ENCODE measurements around the gene MTHFD1L.
"Not testable (repeated sequence)": the region's sequence is repeated elsewhere in the genome, so short reads cannot be mapped to it uniquely, and the experiment has no call there.

Gene MTHFD1L

DNA sequence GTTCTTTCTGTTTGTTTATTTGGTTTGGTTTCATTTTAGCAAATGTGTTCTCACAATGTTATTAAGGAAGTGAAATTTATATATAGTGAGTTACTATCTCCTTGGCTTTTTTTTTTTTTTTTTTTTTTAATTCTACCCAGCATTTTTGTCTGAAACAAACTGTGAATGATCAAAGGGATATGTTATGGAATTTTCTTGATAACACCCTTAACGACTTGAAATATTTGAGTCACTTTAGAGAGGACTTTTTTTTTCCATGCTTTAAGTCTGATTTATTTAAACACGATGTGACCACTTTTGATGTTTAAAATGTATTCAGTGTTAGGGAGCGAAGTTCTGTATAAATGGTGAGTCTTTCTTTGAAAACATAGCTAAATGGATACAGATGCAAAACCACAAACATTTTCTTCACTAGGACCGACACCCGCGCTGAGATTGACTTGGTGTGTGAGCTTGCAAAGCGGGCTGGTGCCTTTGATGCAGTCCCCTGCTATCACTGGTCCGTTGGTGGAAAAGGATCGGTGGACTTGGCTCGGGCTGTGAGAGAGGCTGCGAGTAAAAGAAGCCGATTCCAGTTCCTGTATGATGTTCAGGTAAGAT lies 149.7 kb downstream of the MTHFD1L start:
- DNase-seq (ENCODE audit: low read depth), result no peak

- DNase-seq (ENCODE audit: low read depth), result no peak
Measured at GRCh38 chr6:151016107-151016506, 150.6 kb downstream of the MTHFD1L start.

- DNase-seq (ENCODE audit: low read depth), result no peak
Measured at GRCh38 chr6:151018046-151018445, 152.5 kb downstream of the MTHFD1L start.

- DNase-seq (ENCODE audit: low read depth), result no peak
Measured at GRCh38 chr6:151018911-151019782, 153.6 kb downstream of the MTHFD1L start.

GRCh38 chr6:151021896-151022295 lies 156.4 kb downstream of the MTHFD1L start:
- no peak for DNase-seq (ENCODE audit: low read depth)

GRCh38 chr6:151022492-151022891 lies 157.0 kb downstream of the MTHFD1L start:
- no peak for DNase-seq (ENCODE audit: low read depth)

DNA sequence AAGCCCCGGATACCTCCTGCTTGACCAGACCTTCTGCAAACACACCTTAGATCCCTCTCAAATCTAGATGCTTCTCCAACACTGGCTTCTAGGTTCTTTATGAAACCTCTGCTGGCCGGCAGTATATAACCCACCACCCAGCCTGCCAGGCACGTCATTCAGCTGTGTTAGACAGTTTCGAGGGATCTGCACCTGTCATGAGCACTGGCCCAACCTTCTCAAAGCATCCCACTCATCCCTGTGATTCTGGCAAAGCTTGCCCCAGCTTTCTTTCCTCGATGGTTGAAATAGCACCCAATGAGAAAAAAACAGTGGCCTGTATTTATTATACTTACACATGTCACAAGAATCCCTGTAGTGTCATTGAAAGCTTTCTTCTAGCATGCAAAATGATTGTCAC lies 157.8 kb downstream of the MTHFD1L start:
- no peak for DNase-seq (ENCODE audit: low read depth)

- no peak for DNase-seq (ENCODE audit: low read depth)
Measured at GRCh38 chr6:151024597-151024996, 159.1 kb downstream of the MTHFD1L start.

GRCh38 chr6:151025076-151025475 lies 159.6 kb downstream of the MTHFD1L start:
- no peak for DNase-seq (ENCODE audit: low read depth)

- no peak for DNase-seq (ENCODE audit: low read depth)
Measured at GRCh38 chr6:151026041-151026663, 160.7 kb downstream of the MTHFD1L start.

GRCh38 chr6:151027295-151027747 lies 161.8 kb downstream of the MTHFD1L start:
- DNase-seq (ENCODE audit: low read depth), result no peak

DNA sequence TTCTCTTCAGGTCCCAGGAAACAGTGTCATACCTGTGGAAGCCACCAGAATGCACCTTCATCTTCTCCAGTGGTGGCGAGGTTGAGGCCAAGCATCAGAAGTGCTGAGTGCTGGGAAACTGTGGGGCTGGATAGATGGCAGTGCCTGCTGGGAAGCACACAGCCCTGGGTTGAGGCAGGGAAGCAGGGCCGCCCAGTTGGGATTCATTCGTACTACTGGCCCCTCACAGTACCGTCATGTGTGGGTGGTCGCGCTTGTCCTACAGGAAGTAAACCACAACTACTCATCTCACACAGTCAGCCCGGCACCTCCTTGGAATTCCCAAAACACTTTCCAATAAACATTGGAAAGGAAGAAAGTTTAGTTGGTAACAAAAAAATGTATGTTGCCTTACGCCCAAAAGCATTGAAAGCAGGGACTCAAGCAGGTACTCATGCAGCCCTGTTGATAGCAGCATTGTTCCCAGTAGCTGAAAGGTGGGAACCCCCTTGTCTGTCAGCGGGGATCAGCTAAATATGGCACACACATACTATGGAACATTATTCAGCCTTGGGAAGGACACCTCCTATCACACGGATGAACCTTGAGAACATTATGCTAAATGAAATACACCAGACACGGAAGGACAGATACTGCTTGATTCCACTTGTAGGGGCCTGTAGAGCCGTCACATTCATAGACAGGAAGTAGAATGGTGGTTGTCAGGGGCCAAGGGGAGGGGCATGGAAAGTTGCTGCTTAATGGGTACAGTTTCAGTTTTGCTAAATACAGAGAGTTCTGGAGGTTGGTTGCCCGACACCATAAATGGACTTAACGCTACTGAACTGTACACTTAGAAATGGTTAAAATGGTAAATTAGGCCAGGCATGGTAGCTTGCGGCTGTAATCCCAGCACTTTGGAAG lies 162.7 kb downstream of the MTHFD1L start:
- DNase-seq (ENCODE audit: low read depth), result no peak

- DNase-seq (ENCODE audit: low read depth), result no peak
Measured at GRCh38 chr6:151029970-151030369, 164.5 kb downstream of the MTHFD1L start.

- no peak for DNase-seq (ENCODE audit: low read depth)
Measured at GRCh38 chr6:151032034-151032433, 166.5 kb downstream of the MTHFD1L start.

- DNase-seq (ENCODE audit: low read depth), result no peak
Measured at GRCh38 chr6:151034825-151035781, 169.6 kb downstream of the MTHFD1L start.

DNA sequence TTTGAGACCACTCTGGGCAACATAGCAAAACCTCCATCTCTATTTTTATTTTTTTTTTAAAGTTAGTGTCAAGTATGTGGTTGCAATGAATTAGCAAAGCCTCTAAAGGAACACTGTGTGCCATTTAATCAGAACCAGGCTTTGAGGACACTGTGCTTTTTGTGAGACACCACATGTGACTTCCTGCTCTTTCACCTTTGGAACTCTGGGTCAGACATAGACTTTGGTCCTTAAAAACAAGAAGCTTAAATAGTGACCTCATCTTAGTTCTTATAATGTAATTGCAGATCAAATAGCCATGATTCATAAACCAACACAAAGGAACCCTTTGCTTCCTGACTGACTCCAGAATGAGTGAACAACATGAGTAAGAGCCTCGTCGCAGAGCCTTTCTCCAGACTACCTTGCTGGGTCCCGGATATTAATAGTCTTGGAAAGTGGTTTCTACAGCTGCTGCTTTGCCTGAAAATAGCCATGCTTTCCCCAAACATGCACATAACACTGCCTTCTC lies 170.8 kb downstream of the MTHFD1L start:
- DNase-seq (ENCODE audit: low read depth), result not testable (repeated sequence)

GRCh38 chr6:151036869-151037680 lies 171.6 kb downstream of the MTHFD1L start:
- no peak for DNase-seq (ENCODE audit: low read depth)

DNA sequence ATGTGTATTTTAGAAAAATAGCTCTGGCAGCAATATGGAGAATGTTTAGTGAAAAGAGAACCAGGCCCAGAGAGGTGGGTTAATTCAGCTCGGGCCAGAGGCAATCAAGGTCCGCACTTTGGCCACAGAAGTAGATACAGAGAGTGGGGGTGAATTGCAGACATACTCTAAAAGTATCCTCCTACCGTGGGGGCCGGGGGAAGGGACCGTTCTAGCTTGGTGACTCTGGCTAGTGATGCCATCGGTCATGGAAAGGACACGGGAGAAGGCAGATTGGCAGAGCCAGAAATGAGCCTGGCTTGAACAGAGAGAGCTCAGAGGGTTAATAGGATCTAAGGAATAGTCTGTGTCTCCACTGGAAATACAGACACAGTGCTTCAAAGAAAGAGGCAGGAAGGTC lies 173.1 kb downstream of the MTHFD1L start:
- DNase-seq (ENCODE audit: low read depth), result no peak

GRCh38 chr6:151040888-151041521 lies 175.5 kb downstream of the MTHFD1L start:
- not testable (repeated sequence) for DNase-seq (ENCODE audit: low read depth)

Data from stimulated activated CD8-positive, alpha-beta memory T cell treated with anti-CD3 and anti-CD28 coated beads, Interleukin-12 subunit alpha, Interleukin-12 subunit beta, amount 100 ng/mL, for 4 hours (primary cell).